ENCODE data around the gene PLCL2.

GRCh38 chr3:16990163-16990562, 105.4 kb downstream of the PLCL2 start:
- no peak for TF ChIP-seq POLR2A (IDR thresholded peaks at IDR 0.05)
- TF ChIP-seq, protein P1, sequence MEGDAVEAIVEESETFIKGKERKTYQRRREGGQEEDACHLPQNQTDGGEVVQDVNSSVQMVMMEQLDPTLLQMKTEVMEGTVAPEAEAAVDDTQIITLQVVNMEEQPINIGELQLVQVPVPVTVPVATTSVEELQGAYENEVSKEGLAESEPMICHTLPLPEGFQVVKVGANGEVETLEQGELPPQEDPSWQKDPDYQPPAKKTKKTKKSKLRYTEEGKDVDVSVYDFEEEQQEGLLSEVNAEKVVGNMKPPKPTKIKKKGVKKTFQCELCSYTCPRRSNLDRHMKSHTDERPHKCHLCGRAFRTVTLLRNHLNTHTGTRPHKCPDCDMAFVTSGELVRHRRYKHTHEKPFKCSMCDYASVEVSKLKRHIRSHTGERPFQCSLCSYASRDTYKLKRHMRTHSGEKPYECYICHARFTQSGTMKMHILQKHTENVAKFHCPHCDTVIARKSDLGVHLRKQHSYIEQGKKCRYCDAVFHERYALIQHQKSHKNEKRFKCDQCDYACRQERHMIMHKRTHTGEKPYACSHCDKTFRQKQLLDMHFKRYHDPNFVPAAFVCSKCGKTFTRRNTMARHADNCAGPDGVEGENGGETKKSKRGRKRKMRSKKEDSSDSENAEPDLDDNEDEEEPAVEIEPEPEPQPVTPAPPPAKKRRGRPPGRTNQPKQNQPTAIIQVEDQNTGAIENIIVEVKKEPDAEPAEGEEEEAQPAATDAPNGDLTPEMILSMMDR (IDR thresholded peaks at IDR 0.05) = no peak

All from vagina (tissue), 2 donors.